Measurements from ENCODE around the gene RUFY3. TPM values are rescaled to one million over a fixed set of nuclear protein-coding genes. Genes with fewer than 3 reads are reported as not detected.

The RUFY3 gene
- total RNA-seq, 1 experiment from 2014 or later, result 42.7 TPM

DNA sequence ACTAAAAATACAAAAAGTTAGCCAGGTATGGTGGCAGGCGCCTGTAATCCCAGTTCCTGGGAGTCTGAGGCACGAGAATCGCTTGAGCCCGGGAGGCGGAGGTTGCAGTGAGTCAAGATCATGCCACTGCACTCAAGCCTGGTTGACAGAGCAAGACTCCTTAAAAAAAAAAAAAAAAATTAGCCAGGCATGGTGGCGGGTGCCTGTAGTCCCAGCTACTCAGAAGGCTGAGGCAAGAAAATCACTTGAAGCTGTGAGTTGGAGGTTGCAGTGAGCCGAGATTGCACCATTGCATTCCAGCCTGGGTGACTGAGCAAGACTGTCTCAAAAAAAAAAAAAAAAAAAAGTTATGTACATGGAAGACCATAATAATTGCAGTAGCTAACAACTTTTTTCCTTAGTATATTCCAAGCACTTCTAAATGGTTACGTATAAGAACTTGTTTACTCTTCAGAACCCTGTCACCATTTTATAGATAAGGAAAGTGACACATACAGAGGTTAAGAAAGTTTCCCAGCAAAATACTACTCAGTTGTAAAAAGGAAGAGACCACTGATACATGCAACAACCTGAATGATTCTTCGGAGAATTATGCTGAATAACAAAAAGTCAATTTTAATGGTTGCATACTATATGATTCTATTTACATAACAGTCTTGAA is 24.5 kb downstream of the RUFY3 start:
- Mint-ChIP-seq H3K36me3 (ENCODE audit: insufficient read depth, unreplicated experiment) (no peaks in the 10 kb centered on the region), H3K27me3 (ENCODE audit: insufficient read depth, unreplicated experiment) (no peaks in the 10 kb centered on the region), H3K9me3 (ENCODE audit: unreplicated experiment) (peaks cover 4% of the 10 kb centered on the region), H3K27ac (ENCODE audit: low read depth, unreplicated experiment) (no peak overlapping the region), H3K4me3 (ENCODE audit: unreplicated experiment) (no peak overlapping the region), H3K4me1 (ENCODE audit: insufficient read depth, unreplicated experiment) (peaks cover 25% of the 10 kb centered on the region)
- ChIA-PET POLR2A (interaction anchor here (1.3 to 4.7 kb wide), 2 partner anchors 12 to 75 kb away, joined by 3 to 32 read pairs; no protein-coding TSS in a partner anchor), CTCF (interaction anchor here (0.6 to 2.8 kb wide), 5 partner anchors 11 to 249 kb away, joined by 3 to 10 read pairs (median 4); partner anchors contain the start of gene UTP3)
- no TSS peak for BruUV-seq (replicated peaks)
- intact Hi-C loops (cut with micrococcal nuclease), result no loop called here
- TF ChIP-seq, protein P1, sequence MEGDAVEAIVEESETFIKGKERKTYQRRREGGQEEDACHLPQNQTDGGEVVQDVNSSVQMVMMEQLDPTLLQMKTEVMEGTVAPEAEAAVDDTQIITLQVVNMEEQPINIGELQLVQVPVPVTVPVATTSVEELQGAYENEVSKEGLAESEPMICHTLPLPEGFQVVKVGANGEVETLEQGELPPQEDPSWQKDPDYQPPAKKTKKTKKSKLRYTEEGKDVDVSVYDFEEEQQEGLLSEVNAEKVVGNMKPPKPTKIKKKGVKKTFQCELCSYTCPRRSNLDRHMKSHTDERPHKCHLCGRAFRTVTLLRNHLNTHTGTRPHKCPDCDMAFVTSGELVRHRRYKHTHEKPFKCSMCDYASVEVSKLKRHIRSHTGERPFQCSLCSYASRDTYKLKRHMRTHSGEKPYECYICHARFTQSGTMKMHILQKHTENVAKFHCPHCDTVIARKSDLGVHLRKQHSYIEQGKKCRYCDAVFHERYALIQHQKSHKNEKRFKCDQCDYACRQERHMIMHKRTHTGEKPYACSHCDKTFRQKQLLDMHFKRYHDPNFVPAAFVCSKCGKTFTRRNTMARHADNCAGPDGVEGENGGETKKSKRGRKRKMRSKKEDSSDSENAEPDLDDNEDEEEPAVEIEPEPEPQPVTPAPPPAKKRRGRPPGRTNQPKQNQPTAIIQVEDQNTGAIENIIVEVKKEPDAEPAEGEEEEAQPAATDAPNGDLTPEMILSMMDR (IDR thresholded peaks at IDR 0.05; ENCODE audit: unreplicated experiment), result no peak
- peak; percentile 51 for DNase-seq (ENCODE audit: unreplicated experiment)

DNA sequence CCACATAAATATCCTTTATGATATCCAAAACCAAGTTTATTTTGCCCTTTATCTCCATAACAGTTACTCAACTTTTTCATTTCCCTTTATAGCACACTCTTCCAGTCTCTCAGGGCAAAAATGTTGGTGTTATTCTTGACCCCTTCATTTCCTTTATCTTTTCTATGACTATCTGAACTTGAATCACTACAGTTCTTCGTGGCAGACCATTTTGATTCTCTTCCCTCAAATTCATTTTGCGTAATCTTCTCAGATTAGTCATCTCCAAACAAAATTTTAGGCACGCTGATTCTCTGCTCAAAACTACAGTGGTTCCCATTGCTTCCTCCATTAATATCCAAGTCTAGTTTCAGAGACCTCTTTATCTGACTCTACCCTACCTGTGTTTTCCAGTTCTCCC is 26.1 kb downstream of the RUFY3 start:
- ChIA-PET CTCF (no interaction called here), POLR2A (interaction anchor here (1.2 kb wide), 1 partner anchor 43 kb away, joined by 6 read pairs; no protein-coding TSS in a partner anchor)
- Mint-ChIP-seq H3K36me3 (ENCODE audit: insufficient read depth, unreplicated experiment) (no peaks in the 10 kb centered on the region), H3K4me3 (ENCODE audit: unreplicated experiment) (no peak overlapping the region), H3K4me1 (ENCODE audit: insufficient read depth, unreplicated experiment) (peaks cover 19% of the 10 kb centered on the region), H3K9me3 (ENCODE audit: unreplicated experiment) (peaks cover 4% of the 10 kb centered on the region), H3K27ac (ENCODE audit: low read depth, unreplicated experiment) (no peak overlapping the region), H3K27me3 (ENCODE audit: insufficient read depth, unreplicated experiment) (no peaks in the 10 kb centered on the region)
- DNase-seq (ENCODE audit: unreplicated experiment), result peak; percentile 38
- intact Hi-C loops (cut with micrococcal nuclease), result no loop called here
- TF ChIP-seq, protein P1 (IDR thresholded peaks at IDR 0.05; ENCODE audit: unreplicated experiment), result no peak
- BruUV-seq (replicated peaks), result no TSS peak

DNA sequence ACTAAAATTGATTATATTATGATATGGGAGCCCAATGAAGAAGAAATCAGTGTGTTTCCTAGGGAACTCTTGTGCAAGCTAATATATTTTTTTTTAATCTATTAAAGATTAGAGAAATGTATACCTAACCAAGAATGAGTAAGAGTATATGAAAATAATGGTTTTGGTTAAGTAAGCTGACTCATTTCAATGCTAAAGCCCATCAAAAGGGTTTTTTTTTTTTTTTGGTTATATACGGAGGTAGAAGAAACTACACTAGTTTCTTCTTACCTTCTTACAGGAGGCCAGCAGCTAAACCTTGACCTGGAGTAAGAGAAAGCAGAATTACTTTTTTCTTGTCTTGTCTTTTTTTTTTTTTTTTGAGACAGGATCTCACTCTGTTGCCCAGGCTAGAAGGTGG is 27.5 kb downstream of the RUFY3 start:
- no peaks in the 10 kb centered on the region for H3K36me3 Mint-ChIP-seq (ENCODE audit: insufficient read depth, unreplicated experiment)
- intact Hi-C loops (cut with micrococcal nuclease), result no loop called here
- peaks cover 4% of the 10 kb centered on the region for H3K9me3 Mint-ChIP-seq (ENCODE audit: unreplicated experiment)
- no peak overlapping the region for H3K27ac Mint-ChIP-seq (ENCODE audit: low read depth, unreplicated experiment)
- no peaks in the 10 kb centered on the region for H3K27me3 Mint-ChIP-seq (ENCODE audit: insufficient read depth, unreplicated experiment)
- POLR2A ChIA-PET, result interaction anchor here (2.4 kb wide), 1 partner anchor 10 kb away, joined by 7 read pairs; no protein-coding TSS in a partner anchor
- TF ChIP-seq, protein P1 (IDR thresholded peaks at IDR 0.05; ENCODE audit: unreplicated experiment), result no peak
- BruUV-seq (replicated peaks), result no TSS peak
- H3K4me3 Mint-ChIP-seq (ENCODE audit: unreplicated experiment), result no peak overlapping the region
- peaks cover 12% of the 10 kb centered on the region for H3K4me1 Mint-ChIP-seq (ENCODE audit: insufficient read depth, unreplicated experiment)
- CTCF ChIA-PET, result interaction anchor here (0.7 to 0.8 kb wide), 2 partner anchors 123 to 712 kb away, joined by 5 to 6 read pairs; no protein-coding TSS in a partner anchor
- DNase-seq (ENCODE audit: unreplicated experiment), result no peak

DNA sequence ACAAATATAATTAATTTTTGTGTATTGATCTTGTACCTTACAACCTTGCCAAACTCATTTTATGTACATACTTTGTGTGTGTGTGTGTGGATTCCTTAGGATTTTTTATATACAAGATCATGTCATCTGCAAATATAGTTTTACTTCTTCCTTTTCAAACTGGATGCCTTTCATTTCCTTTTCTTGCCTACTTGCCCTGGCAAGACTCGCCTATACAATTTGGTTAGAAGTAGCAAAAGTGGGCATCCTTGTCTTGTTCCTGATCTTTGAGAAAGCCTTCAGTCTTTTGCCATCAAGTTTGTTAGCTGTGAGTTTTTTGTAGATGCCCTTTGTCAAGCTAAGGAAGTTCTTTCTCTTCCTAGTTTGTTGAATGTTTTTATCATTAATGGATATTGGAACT is 30.5 kb downstream of the RUFY3 start:
- intact Hi-C loops (cut with micrococcal nuclease), result no loop called here
- peaks cover 12% of the 10 kb centered on the region for H3K4me1 Mint-ChIP-seq (ENCODE audit: insufficient read depth, unreplicated experiment)
- H3K27me3 Mint-ChIP-seq (ENCODE audit: insufficient read depth, unreplicated experiment), result no peaks in the 10 kb centered on the region
- H3K27ac Mint-ChIP-seq (ENCODE audit: low read depth, unreplicated experiment), result no peak overlapping the region
- TF ChIP-seq, protein P1 (IDR thresholded peaks at IDR 0.05; ENCODE audit: unreplicated experiment), result no peak
- no peak for DNase-seq (ENCODE audit: unreplicated experiment)
- no peak overlapping the region for H3K4me3 Mint-ChIP-seq (ENCODE audit: unreplicated experiment)
- no TSS peak for BruUV-seq (replicated peaks)
- no peaks in the 10 kb centered on the region for H3K36me3 Mint-ChIP-seq (ENCODE audit: insufficient read depth, unreplicated experiment)
- H3K9me3 Mint-ChIP-seq (ENCODE audit: unreplicated experiment), result peaks cover 4% of the 10 kb centered on the region
- CTCF ChIA-PET, result interaction anchor here (1.6 kb wide), 1 partner anchor 11 kb away, joined by 3 read pairs; no protein-coding TSS in a partner anchor
- POLR2A ChIA-PET, result interaction anchor here (1.3 kb wide), 1 partner anchor 49 kb away, joined by 4 read pairs; no protein-coding TSS in a partner anchor
